ENCODE measurements around the gene DNAH8. TPM values are rescaled to one million over a fixed set of nuclear protein-coding genes. Genes with fewer than 3 reads are reported as not detected.

The DNAH8 gene
- polyA plus RNA-seq, 3 donors, result not detected

GRCh38 chr6:39056681-39057080 is 341.6 kb downstream of the DNAH8 start:
- peaks cover 2% of the 10 kb centered on the region for H3K4me1 Mint-ChIP-seq
- H3K9ac ChIP-seq (ENCODE audit: insufficient read depth, low read length, poor library complexity, severe bottlenecking), result no peak overlapping the region

GRCh38 chr6:39057251-39058155 is 342.4 kb downstream of the DNAH8 start:
- Histone ChIP-seq H3K79me2 (ENCODE audit: insufficient read depth, low read length) (no peaks in the 10 kb centered on the region), H4K20me1 (ENCODE audit: insufficient read depth, low read length) (no peaks in the 10 kb centered on the region), H2AFZ (ENCODE audit: insufficient read depth, low read depth, low read length, poor library complexity, severe bottlenecking) (no peak overlapping the region), H3K27ac (ENCODE audit: low read depth in 1 of 2, low read length in 2 of 2) (no peak overlapping the region), H3K9me3 (replicated peaks in 1 of 2; ENCODE audit: control insufficient read depth in 1 of 2, insufficient read depth in 1 of 2, low read length in 2 of 2) (no peaks in the 10 kb centered on the region), H3K4me3 (replicated peaks in 1 of 3; ENCODE audit: low read depth in 2 of 3, low read length in 3 of 3) (no peak overlapping the region), H3K4me1 (ENCODE audit: control insufficient read depth in 1 of 2, insufficient read depth in 2 of 2, low read length in 2 of 2) (no peaks in the 10 kb centered on the region), H3K27me3 (ENCODE audit: control insufficient read depth in 2 of 2, insufficient read depth in 2 of 2, low read length in 2 of 2) (no peaks in the 10 kb centered on the region), H3K36me3 (replicated peaks in 1 of 2; ENCODE audit: control insufficient read depth in 1 of 2, insufficient read depth in 2 of 2, low read length in 2 of 2) (no peaks in the 10 kb centered on the region), H3K4me2 (replicated peaks; ENCODE audit: extremely low read depth, low read length, poor library complexity, severe bottlenecking) (no peak overlapping the region), H3K9ac (ENCODE audit: insufficient read depth, low read length, poor library complexity, severe bottlenecking) (no peak overlapping the region)
- peaks cover 2% of the 10 kb centered on the region for H3K4me1 Mint-ChIP-seq
- 86% methylated on average over 12 of the region's 17 CpGs for WGBS (ENCODE audit: insufficient coverage)
- H3K27ac Mint-ChIP-seq, result no peak overlapping the region
- no peaks in the 10 kb centered on the region for H3K9me3 Mint-ChIP-seq
- no peak for DNase-seq
- intact Hi-C loops (cut with micrococcal nuclease), result no loop called here
- H3K27me3 Mint-ChIP-seq (ENCODE audit: low read depth in 3 of 3), result peaks cover 6 to 21% (median 16%) of the 10 kb centered on the region in 3 donors
- TF ChIP-seq CTCF (IDR thresholded peaks at IDR 0.05), result no peak
- no peaks in the 10 kb centered on the region for H3K36me3 Mint-ChIP-seq
- H3K4me3 Mint-ChIP-seq, result no peak overlapping the region

More at GRCh38 chr6:39056681-39057080, 341.6 kb downstream of the DNAH8 start:
- Histone ChIP-seq H3K4me2 (replicated peaks; ENCODE audit: extremely low read depth, low read length, poor library complexity, severe bottlenecking) (no peak overlapping the region), H3K4me1 (ENCODE audit: control insufficient read depth in 1 of 2, insufficient read depth in 2 of 2, low read length in 2 of 2) (no peaks in the 10 kb centered on the region), H3K27ac (ENCODE audit: low read depth in 1 of 2, low read length in 2 of 2) (no peak overlapping the region), H3K9me3 (replicated peaks in 1 of 2; ENCODE audit: control insufficient read depth in 1 of 2, insufficient read depth in 1 of 2, low read length in 2 of 2) (no peaks in the 10 kb centered on the region), H3K27me3 (ENCODE audit: control insufficient read depth in 2 of 2, insufficient read depth in 2 of 2, low read length in 2 of 2) (no peaks in the 10 kb centered on the region), H3K4me3 (replicated peaks in 1 of 3; ENCODE audit: low read depth in 2 of 3, low read length in 3 of 3) (no peak overlapping the region), H3K36me3 (replicated peaks in 1 of 2; ENCODE audit: control insufficient read depth in 1 of 2, insufficient read depth in 2 of 2, low read length in 2 of 2) (no peaks in the 10 kb centered on the region), H3K79me2 (ENCODE audit: insufficient read depth, low read length) (no peaks in the 10 kb centered on the region), H4K20me1 (ENCODE audit: insufficient read depth, low read length) (no peaks in the 10 kb centered on the region), H2AFZ (ENCODE audit: insufficient read depth, low read depth, low read length, poor library complexity, severe bottlenecking) (no peak overlapping the region)
- H3K9me3 Mint-ChIP-seq, result no peaks in the 10 kb centered on the region
- H3K4me3 Mint-ChIP-seq, result no peak overlapping the region
- DNase-seq, result no peak
- peaks cover 8 to 27% (median 16%) of the 10 kb centered on the region in 3 donors for H3K27me3 Mint-ChIP-seq (ENCODE audit: low read depth in 3 of 3)
- no CpG with 5 or more reads among the region's 9 CpGs for WGBS (ENCODE audit: insufficient coverage)
- H3K36me3 Mint-ChIP-seq, result no peaks in the 10 kb centered on the region
- intact Hi-C loops (cut with micrococcal nuclease), result no loop called here
- H3K27ac Mint-ChIP-seq, result no peak overlapping the region
- no peak for TF ChIP-seq CTCF (IDR thresholded peaks at IDR 0.05)

All from CD14-positive monocyte (primary cell).